H9 (cell line): ENCODE measurements around the gene ACAP2. TPM values are rescaled to one million over a fixed set of nuclear protein-coding genes. Genes with fewer than 3 reads are reported as not detected.

Experiments
- DNase-seq: peaks from one replicate; pipeline ENCODE4 v3.0.0-alpha.2; 2017
- H2AFZ ChIP-seq: one replicate; pipeline ENCODE4 v1.6.1; 2013; ENCODE audit warnings: mild to moderate bottlenecking, low read length, control low read depth, moderate library complexity
- H2AK5ac ChIP-seq: 2 replicates; pipeline ENCODE4 v1.6.1; 2013; ENCODE audit warnings: low read length, control low read depth, mixed read lengths; ENCODE audit not compliant: insufficient read length
- H2BK120ac ChIP-seq: one replicate; pipeline ENCODE4 v1.6.1; 2013; ENCODE audit warnings: low read depth, mild to moderate bottlenecking, low read length, control low read depth, inconsistent platforms; ENCODE audit not compliant: poor library complexity, severe bottlenecking
- H2BK12ac ChIP-seq: 2 replicates; pipeline ENCODE4 v1.6.1; 2013; ENCODE audit warnings: low read length, control low read depth, mixed read lengths, low read depth; ENCODE audit not compliant: insufficient read length
- H2BK15ac ChIP-seq: 2 replicates; pipeline ENCODE4 v1.6.1; 2013; ENCODE audit warnings: low read depth, low read length, control low read depth
- H2BK20ac ChIP-seq: one replicate; pipeline ENCODE4 v1.6.1; 2013; ENCODE audit warnings: low read depth, mild to moderate bottlenecking, low read length, control low read depth, inconsistent platforms; ENCODE audit not compliant: poor library complexity, severe bottlenecking
- H2BK5ac ChIP-seq: 2 replicates; pipeline ENCODE4 v1.6.1; 2013; ENCODE audit warnings: low read length, control low read depth, mixed read lengths; ENCODE audit not compliant: insufficient read length
- H3K14ac ChIP-seq: 2 replicates; pipeline ENCODE4 v1.6.1; 2013; ENCODE audit warnings: low read length, control low read depth; ENCODE audit not compliant: insufficient read depth
- H3K18ac ChIP-seq: 2 replicates; pipeline ENCODE4 v1.6.1; 2013; ENCODE audit warnings: low read depth, mild to moderate bottlenecking, mixed read lengths, low read length, control low read depth; ENCODE audit not compliant: insufficient read length
- H3K23ac ChIP-seq: 2 replicates; pipeline ENCODE4 v1.6.1; 2013; ENCODE audit warnings: low read length, control low read depth, mixed read lengths, low read depth; ENCODE audit not compliant: insufficient read length
- H3K23me2 ChIP-seq: 2 replicates; pipeline ENCODE4 v1.6.1; 2013; ENCODE audit warnings: low read depth, mild to moderate bottlenecking, mixed read lengths, low read length, control low read depth; ENCODE audit not compliant: insufficient read length, poor library complexity, severe bottlenecking
- H3K27ac ChIP-seq: 2 replicates; pipeline ENCODE4 v1.5.1; 2013; ENCODE audit warnings: low read length, control low read depth, mixed read lengths, low read depth; ENCODE audit not compliant: insufficient read length
- H3K27me3 ChIP-seq: 2 replicates; pipeline ENCODE4 v1.6.1; 2013; ENCODE audit warnings: low read length, control low read depth, inconsistent platforms; ENCODE audit not compliant: insufficient read depth
- H3K4ac ChIP-seq: 2 replicates; pipeline ENCODE4 v1.6.1; 2013; ENCODE audit warnings: low read depth, mild to moderate bottlenecking, control low read depth, inconsistent platforms, low read length, moderate library complexity
- H3K4me1 ChIP-seq: 2 replicates; pipeline ENCODE4 v1.6.1; 2013; ENCODE audit warnings: low read length, control low read depth, inconsistent platforms; ENCODE audit not compliant: insufficient read depth
- H3K4me2 ChIP-seq: 2 replicates; pipeline ENCODE4 v1.6.1; 2013; ENCODE audit warnings: low read length, control low read depth, mixed read lengths; ENCODE audit not compliant: insufficient read length, insufficient read depth
- H3K56ac ChIP-seq: 2 replicates; pipeline ENCODE4 v1.6.1; 2013; ENCODE audit warnings: low read depth, mild to moderate bottlenecking, mixed read lengths, low read length, control low read depth; ENCODE audit not compliant: insufficient read length
- H3K79me1 ChIP-seq: 2 replicates; pipeline ENCODE4 v1.6.1; 2013; ENCODE audit warnings: low read depth, mild to moderate bottlenecking, moderate library complexity, low read length, control low read depth, inconsistent platforms; ENCODE audit not compliant: insufficient read depth, poor library complexity, severe bottlenecking
- H3K79me2 ChIP-seq: 2 replicates; pipeline ENCODE4 v1.6.1; 2013; ENCODE audit warnings: low read length, control low read depth, inconsistent platforms; ENCODE audit not compliant: insufficient read depth
- H3K9ac ChIP-seq: 2 replicates; pipeline ENCODE4 v1.6.1; 2013; ENCODE audit warnings: low read length, control low read depth, mixed read lengths; ENCODE audit not compliant: insufficient read length; ENCODE audit errors: extremely low read depth
- H3K9me3 ChIP-seq: one replicate; pipeline ENCODE4 v1.6.1; 2013; ENCODE audit warnings: low read depth, low read length, inconsistent platforms; ENCODE audit not compliant: control insufficient read depth
- H3T11ph ChIP-seq: one replicate; pipeline ENCODE4 v1.6.1; 2013; ENCODE audit warnings: mild to moderate bottlenecking, low read length, control low read depth, inconsistent platforms
- H4K20me1 ChIP-seq: one replicate; pipeline ENCODE4 v1.6.1; 2013; ENCODE audit not compliant: control insufficient read depth, insufficient read length, insufficient read depth
- H4K5ac ChIP-seq: 2 replicates; pipeline ENCODE4 v1.6.1; 2013; ENCODE audit warnings: low read depth, mild to moderate bottlenecking, mixed read lengths, low read length, control low read depth; ENCODE audit not compliant: insufficient read length
- H4K8ac ChIP-seq: replicated peaks from 2 replicates; pipeline ENCODE4 v1.6.1; 2013; ENCODE audit warnings: low read length, control low read depth, mixed read lengths, low read depth; ENCODE audit not compliant: insufficient read length
- H4K91ac ChIP-seq: 2 replicates; pipeline ENCODE4 v1.6.1; 2013; ENCODE audit warnings: low read depth, mild to moderate bottlenecking, moderate library complexity, mixed read lengths, low read length, control low read depth; ENCODE audit not compliant: insufficient read length
- H3K27ac Mint-ChIP-seq, 3 experiments: 2 replicates in 2 of 3; 3 replicates in 1 of 3; pipeline ENCODE4 v1.8.0; 2020 to 2021; ENCODE audit warnings: mixed read lengths in 3 of 3, mild to moderate bottlenecking in 1 of 3, moderate library complexity in 1 of 3
- H3K27me3 Mint-ChIP-seq: 2 replicates; pipeline ENCODE4 v1.8.0; 2021; ENCODE audit warnings: low read depth, mild to moderate bottlenecking, moderate library complexity, mixed read lengths
- H3K36me3 Mint-ChIP-seq, 3 experiments: 2 replicates in 2 of 3; 3 replicates in 1 of 3; pipeline ENCODE4 v1.8.0; 2020 to 2021; ENCODE audit warnings: low read depth in 3 of 3, mixed read lengths in 3 of 3; ENCODE audit not compliant: insufficient read depth in 1 of 3
- H3K4me1 Mint-ChIP-seq, 2 experiments: 2 replicates each; pipeline ENCODE4 v1.8.0; 2020; ENCODE audit warnings: mixed read lengths in 2 of 2
- H3K4me3 Mint-ChIP-seq, 2 experiments: 2 replicates in 1 of 2; 3 replicates in 1 of 2; pipeline ENCODE4 v1.8.0; 2020 to 2021; ENCODE audit warnings: mild to moderate bottlenecking in 2 of 2, mixed read lengths in 2 of 2, moderate library complexity in 1 of 2
- H3K9me3 Mint-ChIP-seq, 2 experiments: 2 replicates in 1 of 2; 3 replicates in 1 of 2; pipeline ENCODE4 v1.8.0; 2020; ENCODE audit warnings: mild to moderate bottlenecking in 2 of 2, mixed read lengths in 2 of 2, moderate library complexity in 1 of 2
- CTCF ChIP-seq: fragments of 200-600 bp; sonication (generic); conservative IDR thresholded peaks from 3 replicates; pipeline ENCODE4 v1.8.0; 2021; ENCODE audit warnings: antibody characterized with exemption, mild to moderate bottlenecking
- WGBS: extraction: QIAGEN DNeasy Blood & Tissue Kit; methylation state at CpG from one replicate; pipeline ENCODE4 v1.1.7; 2013; ENCODE audit warnings: missing lambda C conversion rate, low lambda C conversion rate, mixed read lengths; ENCODE audit not compliant: insufficient read length; ENCODE audit errors: extremely low coverage; 5-methylcytosine and 5-hydroxymethylcytosine counted together
- total RNA-seq: library from RNA; stranded (reverse); gene quantifications from 2 replicates; pipeline ENCODE4 v1.2.1, GENCODE V29; 2021

Gene ACAP2
- total RNA-seq, 1 experiment from 2014 or later, result 30.8 TPM

GRCh38 chr3:195443391-195443989, 670 bp upstream of the ACAP2 start:
- Histone ChIP-seq H3K56ac (no peak overlapping the region), H3K4me2 (peak overlapping the region; percentile 47), H3K23ac (no peak overlapping the region), H3K27ac (no peak overlapping the region), H3K4me1 (peaks cover 4% of the 10 kb centered on the region; the same call in 1 of the 2 replicates), H3K14ac (no peak overlapping the region), H3T11ph (no peak overlapping the region), H3K79me2 (peaks cover 11% of the 10 kb centered on the region), H2BK120ac (no peak overlapping the region), H3K79me1 (no peaks in the 10 kb centered on the region), H4K8ac (no peak overlapping the region), H2BK20ac (no peak overlapping the region), H2BK5ac (no peak overlapping the region), H3K23me2 (peaks cover 8% of the 10 kb centered on the region), H2AFZ (peak overlapping the region; percentile 90), H4K20me1 (no peaks in the 10 kb centered on the region), H2BK15ac (no peak overlapping the region), H4K91ac (no peak overlapping the region), H3K9ac (no peak overlapping the region), H3K18ac (no peak overlapping the region), H4K5ac (no peak overlapping the region), H3K27me3 (no peaks in the 10 kb centered on the region), H3K9me3 (no peaks in the 10 kb centered on the region), H2BK12ac (no peak overlapping the region), H2AK5ac (no peak overlapping the region), H3K4ac (no peak overlapping the region)
- H3K4me3 Mint-ChIP-seq, result peak overlapping the region; percentile 33 to 60
- no CpG with 5 or more reads among the region's 6 CpGs for WGBS
- H3K27me3 Mint-ChIP-seq, result no peaks in the 10 kb centered on the region
- DNase-seq, result no peak
- peaks cover 32 to 48% of the 10 kb centered on the region in 2 experiments for H3K4me1 Mint-ChIP-seq
- no peaks in the 10 kb centered on the region for H3K9me3 Mint-ChIP-seq
- peak overlapping the region in 1 of 3 experiments; percentile 72; a peak in 1 of 7 replicates for H3K27ac Mint-ChIP-seq
- TF ChIP-seq CTCF, result no peak
- no peaks in the 10 kb centered on the region; a peak in 1 of 7 replicates for H3K36me3 Mint-ChIP-seq
